ENCODE data around the gene ATP13A3. TPM values are rescaled to one million over a fixed set of nuclear protein-coding genes. Genes with fewer than 3 reads are reported as not detected.

The ATP13A3 gene
- total RNA-seq, 1 donor from 2014 or later: 57.7 TPM

DNA sequence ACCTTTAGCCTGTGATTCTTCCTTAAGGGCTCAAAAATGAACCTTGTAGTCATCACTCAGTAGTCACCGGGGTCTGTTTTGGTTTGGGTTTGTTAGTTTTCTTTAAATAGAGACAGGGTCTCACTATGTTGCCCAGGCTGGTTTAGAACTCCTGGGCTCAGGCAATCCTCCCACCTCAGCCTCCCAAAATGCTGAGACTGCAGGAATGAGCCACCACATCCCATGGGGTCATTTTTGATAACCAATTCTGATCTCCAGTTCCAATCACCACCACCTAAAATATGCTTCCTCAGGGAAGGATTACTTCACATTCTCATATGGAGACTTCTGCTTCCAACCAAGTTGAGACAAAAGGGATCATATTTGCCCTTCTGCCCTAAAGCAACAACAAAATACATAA, 22.1 kb downstream of the ATP13A3 start:
- DNase-seq (ENCODE audit: extremely low spot score in 2 of 2): no peak
- H3K27me3 ChIP-seq: no peaks in the 10 kb centered on the region
- no peaks in the 10 kb centered on the region for H3K9me3 ChIP-seq
- no peak overlapping the region for H3K4me3 ChIP-seq
- intact Hi-C loops (cut with DNase I): no loop called here
- no peak overlapping the region for H3K27ac ChIP-seq
- H3K36me3 ChIP-seq: peaks cover 0 to under 1% of the 10 kb centered on the region in 2 donors
- TF ChIP-seq POLR2A (IDR thresholded peaks at IDR 0.05): no peak
- TF ChIP-seq POLR2AphosphoS5 (IDR thresholded peaks at IDR 0.05; ENCODE audit: insufficient read depth in 1 of 2, low read depth in 1 of 2): no peak
- TF ChIP-seq, protein P1, sequence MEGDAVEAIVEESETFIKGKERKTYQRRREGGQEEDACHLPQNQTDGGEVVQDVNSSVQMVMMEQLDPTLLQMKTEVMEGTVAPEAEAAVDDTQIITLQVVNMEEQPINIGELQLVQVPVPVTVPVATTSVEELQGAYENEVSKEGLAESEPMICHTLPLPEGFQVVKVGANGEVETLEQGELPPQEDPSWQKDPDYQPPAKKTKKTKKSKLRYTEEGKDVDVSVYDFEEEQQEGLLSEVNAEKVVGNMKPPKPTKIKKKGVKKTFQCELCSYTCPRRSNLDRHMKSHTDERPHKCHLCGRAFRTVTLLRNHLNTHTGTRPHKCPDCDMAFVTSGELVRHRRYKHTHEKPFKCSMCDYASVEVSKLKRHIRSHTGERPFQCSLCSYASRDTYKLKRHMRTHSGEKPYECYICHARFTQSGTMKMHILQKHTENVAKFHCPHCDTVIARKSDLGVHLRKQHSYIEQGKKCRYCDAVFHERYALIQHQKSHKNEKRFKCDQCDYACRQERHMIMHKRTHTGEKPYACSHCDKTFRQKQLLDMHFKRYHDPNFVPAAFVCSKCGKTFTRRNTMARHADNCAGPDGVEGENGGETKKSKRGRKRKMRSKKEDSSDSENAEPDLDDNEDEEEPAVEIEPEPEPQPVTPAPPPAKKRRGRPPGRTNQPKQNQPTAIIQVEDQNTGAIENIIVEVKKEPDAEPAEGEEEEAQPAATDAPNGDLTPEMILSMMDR (IDR thresholded peaks at IDR 0.05): no peak
- no peaks in the 10 kb centered on the region for H3K4me1 ChIP-seq

DNA sequence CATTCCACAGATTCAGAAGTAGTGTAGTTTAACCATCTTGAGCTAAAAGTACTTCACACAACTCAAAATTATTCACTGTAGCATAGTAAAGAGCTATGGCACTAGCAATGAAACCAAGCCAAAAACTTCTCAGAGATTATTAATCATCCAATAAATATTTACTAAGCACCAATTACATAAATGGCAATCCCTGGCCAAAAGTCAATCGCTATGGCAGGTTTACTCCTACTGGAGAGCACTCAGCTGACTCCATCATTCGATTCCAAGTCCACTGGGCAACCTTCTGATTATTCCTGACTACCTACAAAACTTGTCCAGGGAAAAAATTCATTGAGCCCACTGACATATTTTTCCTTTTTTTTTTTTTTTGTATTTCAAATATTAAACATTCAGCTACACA, 23.9 kb downstream of the ATP13A3 start:
- no peaks in the 10 kb centered on the region for H3K4me1 ChIP-seq
- no peak for DNase-seq (ENCODE audit: extremely low spot score in 2 of 2)
- TF ChIP-seq POLR2A (IDR thresholded peaks at IDR 0.05): no peak
- no peak for TF ChIP-seq POLR2AphosphoS5 (IDR thresholded peaks at IDR 0.05; ENCODE audit: insufficient read depth in 1 of 2, low read depth in 1 of 2)
- TF ChIP-seq, protein P1 (IDR thresholded peaks at IDR 0.05): no peak
- no peak overlapping the region for H3K4me3 ChIP-seq
- H3K27ac ChIP-seq: no peak overlapping the region
- intact Hi-C loops (cut with DNase I): no loop called here
- H3K9me3 ChIP-seq: no peaks in the 10 kb centered on the region
- H3K27me3 ChIP-seq: no peaks in the 10 kb centered on the region
- H3K36me3 ChIP-seq: peaks cover 0 to 8% of the 10 kb centered on the region in 2 donors

DNA sequence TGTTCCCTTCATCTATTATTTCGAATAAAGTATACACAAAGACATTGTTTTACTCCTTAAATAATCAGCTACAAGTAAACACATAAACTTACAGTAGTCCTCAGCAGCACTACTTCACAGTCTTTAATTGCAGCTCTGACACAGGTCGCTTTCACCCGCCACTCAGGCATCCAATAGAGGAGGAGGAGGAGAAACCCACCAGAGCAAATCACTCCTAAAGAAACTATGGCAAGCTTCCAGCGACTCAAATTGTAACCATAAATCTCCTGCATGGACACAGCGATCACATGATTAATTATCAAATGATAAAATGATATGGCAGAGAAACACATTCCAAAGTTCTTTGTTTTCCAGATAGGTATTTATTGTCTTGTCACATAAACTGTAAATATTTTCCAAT, 26.2 kb downstream of the ATP13A3 start:
- no peaks in the 10 kb centered on the region for H3K27me3 ChIP-seq
- intact Hi-C loops (cut with DNase I): no loop called here
- no peaks in the 10 kb centered on the region for H3K4me1 ChIP-seq
- no peak for DNase-seq (ENCODE audit: extremely low spot score in 2 of 2)
- TF ChIP-seq, protein P1 (IDR thresholded peaks at IDR 0.05): no peak
- TF ChIP-seq POLR2A (IDR thresholded peaks at IDR 0.05): no peak
- no peak for TF ChIP-seq POLR2AphosphoS5 (IDR thresholded peaks at IDR 0.05; ENCODE audit: insufficient read depth in 1 of 2, low read depth in 1 of 2)
- H3K4me3 ChIP-seq: no peak overlapping the region
- no peaks in the 10 kb centered on the region for H3K9me3 ChIP-seq
- peaks cover 0 to 8% of the 10 kb centered on the region in 2 donors for H3K36me3 ChIP-seq
- no peak overlapping the region for H3K27ac ChIP-seq

GRCh38 chr3:194458131-194458530, 28.7 kb downstream of the ATP13A3 start:
- peaks cover 0 to 15% of the 10 kb centered on the region in 2 donors for H3K36me3 ChIP-seq
- DNase-seq (ENCODE audit: extremely low spot score in 2 of 2): no peak
- TF ChIP-seq, protein P1 (IDR thresholded peaks at IDR 0.05): no peak
- TF ChIP-seq POLR2AphosphoS5 (IDR thresholded peaks at IDR 0.05; ENCODE audit: insufficient read depth in 1 of 2, low read depth in 1 of 2) (no peak), POLR2A (IDR thresholded peaks at IDR 0.05) (no peak)
- no peaks in the 10 kb centered on the region for H3K4me1 ChIP-seq
- intact Hi-C loops (cut with DNase I): no loop called here
- no peaks in the 10 kb centered on the region for H3K27me3 ChIP-seq
- no peak overlapping the region for H3K4me3 ChIP-seq
- H3K9me3 ChIP-seq: no peaks in the 10 kb centered on the region
- H3K27ac ChIP-seq: no peak overlapping the region

DNA sequence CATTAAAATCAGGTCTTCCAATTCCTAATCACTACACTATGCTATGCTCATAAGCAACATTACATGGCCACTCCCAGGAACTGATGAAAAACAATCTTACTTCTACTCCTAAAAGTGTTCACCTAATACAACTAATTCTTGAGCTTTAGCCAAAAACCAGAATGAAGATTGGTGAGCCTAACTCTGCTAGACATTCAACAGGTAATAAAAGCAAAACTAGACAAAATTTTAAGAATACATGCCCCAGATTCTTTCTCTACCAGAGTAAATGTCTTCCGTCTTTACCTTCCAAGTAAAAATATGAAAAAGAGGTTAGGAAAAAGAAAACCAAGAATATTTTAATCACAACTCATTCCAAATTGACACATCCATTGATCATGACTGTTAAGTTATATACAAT, 31.3 kb downstream of the ATP13A3 start:
- no peaks in the 10 kb centered on the region for H3K4me1 ChIP-seq
- TF ChIP-seq POLR2AphosphoS5 (IDR thresholded peaks at IDR 0.05; ENCODE audit: insufficient read depth in 1 of 2, low read depth in 1 of 2) (no peak), POLR2A (IDR thresholded peaks at IDR 0.05) (no peak)
- TF ChIP-seq, protein P1 (IDR thresholded peaks at IDR 0.05): no peak
- H3K9me3 ChIP-seq: no peaks in the 10 kb centered on the region
- no peak overlapping the region for H3K27ac ChIP-seq
- intact Hi-C loops (cut with DNase I): no loop called here
- H3K4me3 ChIP-seq: no peak overlapping the region
- DNase-seq (ENCODE audit: extremely low spot score in 2 of 2): no peak
- no peaks in the 10 kb centered on the region for H3K27me3 ChIP-seq
- H3K36me3 ChIP-seq: peaks cover 0 to 15% of the 10 kb centered on the region in 2 donors

All from vagina (tissue), 2 donors.